ENCODE results near the gene CBLN1. TPM values are rescaled to one million over a fixed set of nuclear protein-coding genes. Genes with fewer than 3 reads are reported as not detected.

The CBLN1 gene
- total RNA-seq, 1 experiment from 2014 or later = not detected

GRCh38 chr16:49262501-49262900, 19.1 kb downstream of the CBLN1 start:
- no peak overlapping the region for H3K4me2 ChIP-seq
- H3F3A ChIP-seq (ENCODE audit: insufficient read depth, low read depth) = no peaks in the 10 kb centered on the region
- no peaks in the 10 kb centered on the region for H3K4me1 ChIP-seq (replicated peaks; ENCODE audit: insufficient read depth)
- no peak for TF ChIP-seq CTCF (conservative IDR thresholded peaks at IDR 0.05)
- no peak for TF ChIP-seq EZH2 (IDR thresholded peaks at IDR 0.05; ENCODE audit: low read depth)
- H4K20me1 ChIP-seq (ENCODE audit: insufficient read depth) = no peaks in the 10 kb centered on the region
- no peaks in the 10 kb centered on the region for H3K36me3 ChIP-seq (ENCODE audit: low read depth)
- intact Hi-C loops (cut with micrococcal nuclease; ENCODE audit: unreplicated experiment) = no loop called here
- H3K27ac ChIP-seq = no peak overlapping the region
- BruUV-seq (replicated peaks) = no TSS peak
- ChIA-PET POLR2A (ENCODE audit: unreplicated experiment) (no interaction called here), CTCF (no interaction called here)
- no peak for DNase-seq
- no peak overlapping the region for H3K4me3 ChIP-seq
- no peaks in the 10 kb centered on the region for H3K79me2 ChIP-seq (ENCODE audit: low read depth)
- no peak overlapping the region for H2AFZ ChIP-seq
- H3K27me3 ChIP-seq (ENCODE audit: insufficient read depth, low read depth) = no peaks in the 10 kb centered on the region
- H3K9me2 ChIP-seq (ENCODE audit: insufficient read depth) = no peaks in the 10 kb centered on the region
- H3K9me3 ChIP-seq (ENCODE audit: insufficient read depth, low read depth) = no peaks in the 10 kb centered on the region

GRCh38 chr16:49261930-49262329, 19.7 kb downstream of the CBLN1 start:
- H3K27me3 ChIP-seq (ENCODE audit: insufficient read depth, low read depth) = no peaks in the 10 kb centered on the region
- no peak overlapping the region for H3K4me3 ChIP-seq
- H3K4me1 ChIP-seq (replicated peaks; ENCODE audit: insufficient read depth) = no peaks in the 10 kb centered on the region
- ChIA-PET POLR2A (ENCODE audit: unreplicated experiment) (no interaction called here), CTCF (no interaction called here)
- H3K79me2 ChIP-seq (ENCODE audit: low read depth) = no peaks in the 10 kb centered on the region
- no peak overlapping the region for H3K4me2 ChIP-seq
- no peaks in the 10 kb centered on the region for H3K9me3 ChIP-seq (ENCODE audit: insufficient read depth, low read depth)
- BruUV-seq (replicated peaks) = no TSS peak
- no peaks in the 10 kb centered on the region for H4K20me1 ChIP-seq (ENCODE audit: insufficient read depth)
- no peaks in the 10 kb centered on the region for H3K36me3 ChIP-seq (ENCODE audit: low read depth)
- intact Hi-C loops (cut with micrococcal nuclease; ENCODE audit: unreplicated experiment) = no loop called here
- no peak for TF ChIP-seq CTCF (conservative IDR thresholded peaks at IDR 0.05)
- no peak for TF ChIP-seq EZH2 (IDR thresholded peaks at IDR 0.05; ENCODE audit: low read depth)
- H3K27ac ChIP-seq = no peak overlapping the region
- H3F3A ChIP-seq (ENCODE audit: insufficient read depth, low read depth) = no peaks in the 10 kb centered on the region
- no peaks in the 10 kb centered on the region for H3K9me2 ChIP-seq (ENCODE audit: insufficient read depth)
- DNase-seq = no peak
- no peak overlapping the region for H2AFZ ChIP-seq

- H3F3A ChIP-seq (ENCODE audit: insufficient read depth, low read depth) = no peaks in the 10 kb centered on the region
- H3K79me2 ChIP-seq (ENCODE audit: low read depth) = no peaks in the 10 kb centered on the region
- TF ChIP-seq CTCF (conservative IDR thresholded peaks at IDR 0.05) (no peak), EZH2 (IDR thresholded peaks at IDR 0.05; ENCODE audit: low read depth) (no peak)
- H3K4me3 ChIP-seq = no peak overlapping the region
- no peaks in the 10 kb centered on the region for H3K4me1 ChIP-seq (replicated peaks; ENCODE audit: insufficient read depth)
- H3K27ac ChIP-seq = no peak overlapping the region
- no peaks in the 10 kb centered on the region for H3K9me3 ChIP-seq (ENCODE audit: insufficient read depth, low read depth)
- no peak for DNase-seq
- CTCF ChIA-PET = no interaction called here
- H3K9me2 ChIP-seq (ENCODE audit: insufficient read depth) = no peaks in the 10 kb centered on the region
- BruUV-seq (replicated peaks) = no TSS peak
- no peak overlapping the region for H3K4me2 ChIP-seq
- no peaks in the 10 kb centered on the region for H4K20me1 ChIP-seq (ENCODE audit: insufficient read depth)
- H3K36me3 ChIP-seq (ENCODE audit: low read depth) = no peaks in the 10 kb centered on the region
- H3K27me3 ChIP-seq (ENCODE audit: insufficient read depth, low read depth) = no peaks in the 10 kb centered on the region
- POLR2A ChIA-PET (ENCODE audit: unreplicated experiment) = no interaction called here
- intact Hi-C loops (cut with micrococcal nuclease; ENCODE audit: unreplicated experiment) = no loop called here
- H2AFZ ChIP-seq = no peak overlapping the region
Observed at GRCh38 chr16:49260956-49261530, 20.6 kb downstream of the CBLN1 start.
